ENCODE measurements around the gene ZFHX3.

DNA sequence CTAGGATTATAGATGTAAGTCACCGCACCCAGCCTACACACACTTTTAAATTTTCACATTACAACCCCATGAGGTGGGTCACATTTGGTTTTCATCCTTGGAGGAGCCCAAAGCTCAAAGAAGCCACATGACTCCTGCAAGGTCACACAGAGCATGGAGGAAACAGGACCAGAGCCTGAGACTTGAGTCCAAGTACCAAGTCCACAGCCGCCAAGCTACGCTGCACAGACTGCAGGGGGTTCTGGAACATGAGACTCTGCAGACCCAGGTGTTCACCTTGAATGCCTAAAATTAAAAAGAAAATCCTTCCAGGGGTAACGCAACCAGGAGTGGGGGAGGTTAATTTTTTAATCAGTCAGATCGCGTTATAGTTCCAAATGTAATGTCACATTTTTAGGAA lies 150.2 kb downstream of the ZFHX3 start:
- TF ChIP-seq, protein P1, sequence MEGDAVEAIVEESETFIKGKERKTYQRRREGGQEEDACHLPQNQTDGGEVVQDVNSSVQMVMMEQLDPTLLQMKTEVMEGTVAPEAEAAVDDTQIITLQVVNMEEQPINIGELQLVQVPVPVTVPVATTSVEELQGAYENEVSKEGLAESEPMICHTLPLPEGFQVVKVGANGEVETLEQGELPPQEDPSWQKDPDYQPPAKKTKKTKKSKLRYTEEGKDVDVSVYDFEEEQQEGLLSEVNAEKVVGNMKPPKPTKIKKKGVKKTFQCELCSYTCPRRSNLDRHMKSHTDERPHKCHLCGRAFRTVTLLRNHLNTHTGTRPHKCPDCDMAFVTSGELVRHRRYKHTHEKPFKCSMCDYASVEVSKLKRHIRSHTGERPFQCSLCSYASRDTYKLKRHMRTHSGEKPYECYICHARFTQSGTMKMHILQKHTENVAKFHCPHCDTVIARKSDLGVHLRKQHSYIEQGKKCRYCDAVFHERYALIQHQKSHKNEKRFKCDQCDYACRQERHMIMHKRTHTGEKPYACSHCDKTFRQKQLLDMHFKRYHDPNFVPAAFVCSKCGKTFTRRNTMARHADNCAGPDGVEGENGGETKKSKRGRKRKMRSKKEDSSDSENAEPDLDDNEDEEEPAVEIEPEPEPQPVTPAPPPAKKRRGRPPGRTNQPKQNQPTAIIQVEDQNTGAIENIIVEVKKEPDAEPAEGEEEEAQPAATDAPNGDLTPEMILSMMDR (IDR thresholded peaks at IDR 0.05), result no peak
- TF ChIP-seq POLR2A (IDR thresholded peaks at IDR 0.05), result no peak

Data from uterus (tissue), 2 donors.